PC-9 (cell line): ENCODE results near the gene C2orf76.

Source experiments
- EZH2 ChIP-seq: fragments of 200-600 bp; sonication (generic); IDR thresholded peaks from 2 replicates; pipeline ENCODE4 v1.8.0; 2017; ENCODE audit warnings: antibody characterized with exemption, low read depth
- TF ChIP-seq, protein P1 (sequence below): fragments of 200-600 bp; sonication (generic); conservative IDR thresholded peaks from 2 replicates; pipeline ENCODE4 v1.6.1; 2017; ENCODE audit warnings: mixed run types, antibody characterized with exemption, mild to moderate bottlenecking, moderate library complexity

DNA sequence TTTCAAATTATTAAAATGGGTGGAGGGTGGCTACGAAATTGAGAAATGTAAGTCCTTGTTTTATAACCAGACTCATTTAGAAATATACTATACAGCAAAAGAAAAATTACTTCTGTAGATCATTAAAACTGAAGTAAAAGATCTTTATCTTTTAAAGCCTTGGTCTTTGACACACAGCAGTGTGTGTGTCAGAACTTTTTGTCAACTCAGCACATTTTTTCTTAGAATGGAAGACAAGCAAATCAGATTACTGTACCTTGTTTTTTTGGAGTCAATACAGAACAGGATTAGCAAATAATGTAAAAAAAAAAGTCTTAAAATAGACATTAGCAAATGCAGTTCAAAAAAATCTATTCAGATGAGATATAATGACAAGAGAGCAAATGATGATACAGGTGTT lies 49.1 kb downstream of the C2orf76 start:
- TF ChIP-seq, protein P1, sequence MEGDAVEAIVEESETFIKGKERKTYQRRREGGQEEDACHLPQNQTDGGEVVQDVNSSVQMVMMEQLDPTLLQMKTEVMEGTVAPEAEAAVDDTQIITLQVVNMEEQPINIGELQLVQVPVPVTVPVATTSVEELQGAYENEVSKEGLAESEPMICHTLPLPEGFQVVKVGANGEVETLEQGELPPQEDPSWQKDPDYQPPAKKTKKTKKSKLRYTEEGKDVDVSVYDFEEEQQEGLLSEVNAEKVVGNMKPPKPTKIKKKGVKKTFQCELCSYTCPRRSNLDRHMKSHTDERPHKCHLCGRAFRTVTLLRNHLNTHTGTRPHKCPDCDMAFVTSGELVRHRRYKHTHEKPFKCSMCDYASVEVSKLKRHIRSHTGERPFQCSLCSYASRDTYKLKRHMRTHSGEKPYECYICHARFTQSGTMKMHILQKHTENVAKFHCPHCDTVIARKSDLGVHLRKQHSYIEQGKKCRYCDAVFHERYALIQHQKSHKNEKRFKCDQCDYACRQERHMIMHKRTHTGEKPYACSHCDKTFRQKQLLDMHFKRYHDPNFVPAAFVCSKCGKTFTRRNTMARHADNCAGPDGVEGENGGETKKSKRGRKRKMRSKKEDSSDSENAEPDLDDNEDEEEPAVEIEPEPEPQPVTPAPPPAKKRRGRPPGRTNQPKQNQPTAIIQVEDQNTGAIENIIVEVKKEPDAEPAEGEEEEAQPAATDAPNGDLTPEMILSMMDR: no peak
- no peak for TF ChIP-seq EZH2
